GM12872 (cell line): Measurements from ENCODE around the gene NELFCD.

Experiments used
- TF ChIP-seq, protein P1 (sequence below): IDR thresholded peaks from 3 replicates; pipeline ENCODE4 v1.5.1; 2011; ENCODE audit warnings: low read depth, mild to moderate bottlenecking, low read length, moderate library complexity; ENCODE audit not compliant: insufficient read depth

Gene NELFCD

DNA sequence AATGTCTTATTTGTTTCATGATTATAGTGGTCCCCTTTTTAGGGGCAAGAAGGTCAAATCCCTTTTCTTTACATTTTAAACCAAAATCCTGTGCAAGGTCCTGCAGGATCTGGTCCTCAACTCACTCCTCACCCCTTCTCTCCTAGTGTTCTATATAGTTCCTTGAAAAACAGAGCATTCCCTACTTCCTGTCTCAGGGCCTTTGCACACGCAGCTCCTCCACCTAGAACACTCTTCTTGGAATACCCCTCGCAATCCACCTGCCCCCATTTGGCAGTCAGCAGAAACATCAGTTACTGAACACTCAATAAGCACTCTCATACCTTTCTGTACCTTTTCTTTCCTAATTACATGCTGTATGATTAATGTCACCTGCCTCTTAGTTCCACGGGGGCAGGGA, 54.3 kb downstream of the NELFCD start:
- TF ChIP-seq, protein P1, sequence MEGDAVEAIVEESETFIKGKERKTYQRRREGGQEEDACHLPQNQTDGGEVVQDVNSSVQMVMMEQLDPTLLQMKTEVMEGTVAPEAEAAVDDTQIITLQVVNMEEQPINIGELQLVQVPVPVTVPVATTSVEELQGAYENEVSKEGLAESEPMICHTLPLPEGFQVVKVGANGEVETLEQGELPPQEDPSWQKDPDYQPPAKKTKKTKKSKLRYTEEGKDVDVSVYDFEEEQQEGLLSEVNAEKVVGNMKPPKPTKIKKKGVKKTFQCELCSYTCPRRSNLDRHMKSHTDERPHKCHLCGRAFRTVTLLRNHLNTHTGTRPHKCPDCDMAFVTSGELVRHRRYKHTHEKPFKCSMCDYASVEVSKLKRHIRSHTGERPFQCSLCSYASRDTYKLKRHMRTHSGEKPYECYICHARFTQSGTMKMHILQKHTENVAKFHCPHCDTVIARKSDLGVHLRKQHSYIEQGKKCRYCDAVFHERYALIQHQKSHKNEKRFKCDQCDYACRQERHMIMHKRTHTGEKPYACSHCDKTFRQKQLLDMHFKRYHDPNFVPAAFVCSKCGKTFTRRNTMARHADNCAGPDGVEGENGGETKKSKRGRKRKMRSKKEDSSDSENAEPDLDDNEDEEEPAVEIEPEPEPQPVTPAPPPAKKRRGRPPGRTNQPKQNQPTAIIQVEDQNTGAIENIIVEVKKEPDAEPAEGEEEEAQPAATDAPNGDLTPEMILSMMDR: no peak

- TF ChIP-seq, protein P1: no peak
These were observed 56.3 kb downstream of the NELFCD start for GRCh38 chr20:59037386-59037785.

DNA sequence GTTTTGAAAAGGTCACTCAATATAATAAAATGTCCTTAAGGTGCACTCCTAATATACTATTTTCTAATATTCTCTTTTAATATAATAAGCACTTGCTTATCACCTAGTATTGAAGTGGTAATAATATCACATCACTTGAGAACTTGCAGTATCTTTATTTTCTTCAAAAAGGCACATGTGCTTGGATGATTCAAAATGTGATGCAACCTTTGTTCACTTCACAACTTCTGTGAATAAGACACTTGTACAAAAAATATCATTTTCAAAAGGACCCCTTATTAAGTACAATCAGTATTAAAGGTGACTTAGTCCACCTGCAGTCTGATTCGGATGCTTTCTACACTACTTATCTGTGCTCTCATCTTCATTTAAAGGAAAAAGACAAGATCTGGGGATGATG, 58.2 kb downstream of the NELFCD start:
- TF ChIP-seq, protein P1: no peak

- TF ChIP-seq, protein P1: no peak
These were observed 59.6 kb downstream of the NELFCD start for GRCh38 chr20:59040667-59041066.

GRCh38 chr20:59042151-59042795, 61.2 kb downstream of the NELFCD start, which contains the start of gene PRELID3B:
Gene PRELID3B, minus strand, starts transcription at chr20:59042786. Its CDS starts 56 bp downstream, at chr20:59042730.
- TF ChIP-seq, protein P1: no peak

DNA sequence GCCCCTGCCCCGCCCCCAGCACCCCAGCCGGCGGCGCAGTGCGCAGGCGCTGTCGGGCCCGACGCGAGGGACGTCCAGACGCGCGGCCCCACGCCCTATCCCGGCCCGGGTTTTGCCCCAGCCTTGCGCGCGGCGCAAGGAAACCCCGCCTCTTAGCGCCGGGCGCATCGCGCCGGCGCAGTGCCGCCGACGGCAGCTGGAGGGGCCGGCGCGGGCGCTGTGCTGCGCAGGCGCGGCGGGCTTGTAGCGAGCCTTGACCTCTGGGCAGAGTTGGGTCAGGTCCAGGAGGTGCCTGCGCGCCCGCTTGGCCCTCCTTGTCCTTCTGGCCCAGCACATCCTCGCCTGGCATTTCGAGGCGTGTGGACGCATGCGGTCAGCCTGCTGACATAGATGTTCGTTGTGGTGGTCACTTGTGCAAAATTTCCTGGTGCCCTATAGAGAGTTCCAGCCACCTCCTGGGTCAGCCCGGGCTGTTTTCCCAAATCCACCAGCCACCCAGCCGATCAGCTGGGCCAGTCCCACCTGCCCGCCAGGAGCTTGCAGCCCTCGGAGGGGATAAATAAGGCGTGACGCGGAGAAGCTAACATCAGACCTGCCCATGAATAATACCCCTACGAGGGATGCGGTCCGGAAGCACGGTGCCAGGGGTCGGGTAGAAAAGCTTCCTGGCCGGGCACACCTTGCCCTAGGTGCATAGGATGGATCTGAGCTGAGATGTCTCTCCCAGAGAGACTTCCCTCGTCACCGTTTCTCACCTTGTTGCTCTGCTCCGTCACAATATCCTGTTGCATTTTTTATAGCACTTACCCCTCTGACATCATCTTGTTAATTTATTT, 62.0 kb downstream of the NELFCD start:
- TF ChIP-seq, protein P1: no peak

DNA sequence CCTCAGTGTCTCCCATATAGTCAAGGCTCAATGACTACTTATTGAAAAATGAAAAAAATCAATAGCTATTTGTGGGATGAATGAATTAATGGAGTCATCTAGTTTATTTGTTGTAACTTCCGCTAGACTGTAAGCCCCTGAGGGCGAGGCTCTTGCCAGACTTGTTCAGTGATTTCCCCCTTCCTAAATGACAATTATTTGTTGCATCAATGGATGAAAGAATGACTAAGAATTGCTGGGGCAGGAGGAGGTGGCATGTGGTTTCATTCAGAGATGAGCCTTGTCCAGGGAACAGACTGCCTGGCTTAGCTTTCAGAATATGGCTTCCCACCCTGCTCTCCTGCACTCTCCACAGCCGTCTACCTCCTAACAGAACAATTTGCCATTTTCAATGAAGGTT, 62.6 kb downstream of the NELFCD start:
- TF ChIP-seq, protein P1: no peak
